GM12873 (cell line): ENCODE measurements around the gene PRKAR1B.

Experiments used
- CTCF ChIP-seq: IDR thresholded peaks from 2 replicates; pipeline ENCODE4 v1.5.1; 2012; ENCODE audit warnings: low read depth, mild to moderate bottlenecking, moderate library complexity, low read length, control low read depth; ENCODE audit not compliant: insufficient read depth; ENCODE audit errors: missing control alignments

Gene PRKAR1B

DNA sequence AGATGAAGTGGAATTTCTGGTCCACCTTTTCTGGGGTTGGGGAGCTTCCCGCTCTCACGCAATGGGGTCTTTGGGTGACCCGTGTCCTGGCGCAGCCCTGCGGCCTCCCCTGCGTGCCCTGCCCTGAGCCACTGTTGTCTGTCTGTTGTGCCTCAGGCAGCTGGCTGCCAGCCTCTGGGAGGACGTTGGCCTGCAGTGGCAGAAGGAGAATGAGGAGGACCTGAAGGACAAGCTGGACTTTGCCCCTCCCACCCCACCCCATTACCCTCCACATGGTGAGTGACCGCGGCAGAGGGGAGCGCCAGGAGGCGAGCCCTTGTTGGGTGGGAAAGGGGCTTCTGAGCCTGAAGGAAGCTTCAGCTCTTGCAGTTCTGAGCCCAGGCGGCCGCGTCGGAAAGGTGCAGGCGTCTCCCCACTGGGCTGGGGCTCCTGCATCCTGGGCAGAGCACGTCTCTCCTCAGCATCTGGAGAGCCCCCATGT lies 14.2 kb upstream of the PRKAR1B start:
- no peak for TF ChIP-seq CTCF

DNA sequence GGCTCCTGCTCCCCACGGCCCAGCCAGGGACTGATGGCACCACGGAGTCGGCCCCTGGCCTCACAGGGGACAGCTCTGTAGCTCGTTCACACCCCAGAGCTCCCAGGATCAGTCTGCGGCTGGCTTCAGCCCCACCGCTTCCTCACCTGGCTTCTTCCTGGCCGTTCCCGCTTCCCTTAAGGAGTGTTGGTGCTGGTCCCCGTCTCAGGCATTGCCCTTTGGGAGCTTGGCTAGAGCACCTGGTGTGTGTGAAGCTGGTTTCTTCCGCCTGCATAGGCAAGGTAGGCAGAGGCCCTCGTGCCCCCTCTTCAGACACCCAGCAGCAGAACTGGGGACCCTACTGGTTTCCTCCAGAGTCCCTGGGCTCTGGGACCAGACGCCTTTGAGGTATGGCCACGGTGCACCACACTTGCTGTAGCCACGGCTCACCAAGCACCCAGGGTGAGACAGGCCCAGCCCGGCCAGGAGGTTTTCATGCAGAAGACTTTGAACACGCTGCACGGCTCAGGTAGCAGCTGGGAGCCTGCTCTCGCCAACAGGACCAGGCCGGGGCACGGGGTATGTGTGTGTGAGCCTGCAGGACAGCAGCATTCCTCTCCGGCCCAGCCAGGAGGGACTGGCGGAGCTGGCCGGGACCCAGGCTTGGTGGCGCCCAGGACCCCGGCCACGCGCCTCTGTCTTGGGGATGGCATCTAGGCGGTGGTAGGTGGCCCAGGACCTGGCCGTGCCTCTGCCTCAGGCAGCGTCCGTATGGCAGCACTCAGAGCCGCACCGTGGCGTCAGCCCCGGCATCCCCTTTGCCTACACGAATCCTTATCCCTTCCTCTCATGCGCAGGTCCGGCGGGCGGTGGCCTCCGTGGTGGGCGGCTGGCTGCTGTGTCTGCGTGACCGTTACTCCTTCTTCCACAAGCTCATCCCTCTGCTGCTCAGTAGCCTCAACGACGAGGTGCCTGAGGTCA lies 13.2 kb upstream of the PRKAR1B start:
- no peak for TF ChIP-seq CTCF

DNA sequence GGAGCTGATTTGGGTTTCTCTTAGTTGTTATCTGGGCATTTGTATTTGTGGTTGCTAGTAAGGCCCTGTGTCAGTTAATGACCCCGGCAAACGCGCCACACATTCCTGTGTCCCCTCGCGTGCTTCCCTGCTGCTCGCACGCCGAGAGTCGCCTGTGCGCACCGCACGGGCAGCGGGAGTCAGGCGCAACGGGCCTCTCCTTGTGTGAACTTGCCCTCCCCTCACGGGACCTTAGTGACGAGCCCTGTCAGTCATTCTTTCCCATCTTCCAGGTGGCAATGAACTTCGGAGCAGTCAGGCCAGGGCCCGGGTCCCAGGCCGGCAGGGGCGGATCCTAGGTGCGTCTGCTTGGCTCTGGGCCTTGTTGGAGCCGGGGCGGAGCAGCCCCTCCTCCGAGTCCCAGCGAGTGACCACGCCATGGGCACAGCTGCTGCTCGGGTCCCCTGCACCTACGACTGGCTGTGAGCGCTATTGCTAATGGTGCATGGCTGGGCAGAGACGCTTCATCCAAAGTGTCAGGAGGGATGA lies 12.4 kb upstream of the PRKAR1B start:
- no peak for TF ChIP-seq CTCF

GRCh38 chr7:738723-739454 lies 11.8 kb upstream of the PRKAR1B start:
- TF ChIP-seq CTCF = no peak

DNA sequence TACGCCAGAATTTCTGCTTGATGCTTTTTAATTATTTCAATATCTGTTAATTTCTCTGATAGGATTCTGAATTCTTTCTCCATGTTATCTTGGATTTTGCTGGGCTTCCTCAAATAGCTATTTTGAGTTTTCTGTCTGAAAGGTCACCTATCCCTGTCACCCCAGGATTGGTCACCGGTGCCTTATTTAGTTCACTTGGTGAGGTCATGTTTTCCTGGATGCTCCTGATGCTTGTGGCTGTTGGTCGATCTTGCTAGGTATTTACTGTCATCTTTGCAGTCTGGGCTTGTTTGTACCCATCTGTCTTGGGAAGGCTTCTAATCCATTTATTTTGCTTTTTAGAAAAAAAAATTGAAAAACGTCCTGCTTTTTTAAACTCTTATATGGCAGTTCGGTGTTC lies 11.2 kb upstream of the PRKAR1B start:
- no peak for TF ChIP-seq CTCF

- TF ChIP-seq CTCF = no peak
These were observed 7.7 kb upstream of the PRKAR1B start for GRCh38 chr7:734808-735207.

- TF ChIP-seq CTCF = no peak
These were observed 7.1 kb upstream of the PRKAR1B start for GRCh38 chr7:734214-734613.
